Activated B cell treated with CpG ODN at 0.5 μM for 24 hours (primary cell): ENCODE measurements around the gene PLA2G3. TPM values are rescaled to one million over a fixed set of nuclear protein-coding genes. Genes with fewer than 3 reads are reported as not detected.

Source experiments
- ATAC-seq: fragments of 200-7000 bp; cut with Tn5 transposase; one replicate; pipeline ENCODE4 v1.10.0; 2021; ENCODE audit warnings: low read depth, mild to moderate bottlenecking, moderate library complexity
- CTCF ChIA-PET: fragments of 350-600 bp; sonication (Branson Sonifier 250); formaldehyde crosslinking; loops from one replicate; lab custom pipeline; 2021; ENCODE audit warnings: antibody characterized with exemption; lab: Charles Lee
- POLR2A ChIA-PET: fragments of 350-600 bp; sonication (Branson Sonifier 250); formaldehyde crosslinking; loops from one replicate; lab custom pipeline; 2021; ENCODE audit warnings: antibody characterized with exemption; lab: Charles Lee
- DNase-seq: peaks from one replicate; pipeline ENCODE4 v3.0.0; 2022
- H3K27ac Mint-ChIP-seq: one replicate; pipeline ENCODE4 v1.8.0; 2020; ENCODE audit warnings: mixed read lengths
- H3K27me3 Mint-ChIP-seq: one replicate; pipeline ENCODE4 v1.8.0; 2021; ENCODE audit warnings: mixed read lengths
- H3K36me3 Mint-ChIP-seq: one replicate; pipeline ENCODE4 v1.8.0; 2021; ENCODE audit warnings: low read depth, mixed read lengths
- H3K4me1 Mint-ChIP-seq: one replicate; pipeline ENCODE4 v1.8.0; 2021; ENCODE audit warnings: mixed read lengths
- H3K4me3 Mint-ChIP-seq: one replicate; pipeline ENCODE4 v1.8.0; 2020; ENCODE audit warnings: mild to moderate bottlenecking, mixed read lengths
- H3K9me3 Mint-ChIP-seq: one replicate; pipeline ENCODE4 v1.8.0; 2020; ENCODE audit warnings: mixed read lengths
- CTCF ChIP-seq: fragments of 200-600 bp; IDR thresholded peaks from one replicate; pipeline ENCODE4 v1.8.0; 2022; ENCODE audit warnings: antibody characterized with exemption, mild to moderate bottlenecking
- intact Hi-C: fragments of 100-400 bp; cut with micrococcal nuclease; formaldehyde crosslinking; loops from one replicate; pipeline ENCODE4 v1.15.1; 2024
- total RNA-seq: library from RNA; stranded (reverse); gene quantifications from 2 replicates; pipeline ENCODE4 v1.2.3, GENCODE V29; 2022

The PLA2G3 gene
- total RNA-seq, 1 donor from 2014 or later, result not detected

GRCh38 chr22:31091106-31091975 lies 49.0 kb downstream of the PLA2G3 start:
- ATAC-seq (no peak), DNase-seq (no peak)
- H3K27ac Mint-ChIP-seq, result no peak overlapping the region
- H3K4me3 Mint-ChIP-seq, result no peak overlapping the region
- H3K4me1 Mint-ChIP-seq, result peaks cover 22% of the 10 kb centered on the region
- TF ChIP-seq CTCF, result no peak
- no peaks in the 10 kb centered on the region for H3K36me3 Mint-ChIP-seq
- intact Hi-C loops, result no loop called here
- ChIA-PET CTCF (no interaction called here), POLR2A (interaction anchor here (1.1 kb wide), 1 partner anchor 17 kb away, joined by 3 read pairs; no protein-coding TSS in a partner anchor)
- H3K9me3 Mint-ChIP-seq, result no peaks in the 10 kb centered on the region
- no peaks in the 10 kb centered on the region for H3K27me3 Mint-ChIP-seq

GRCh38 chr22:31090217-31091085 lies 49.9 kb downstream of the PLA2G3 start:
- ATAC-seq (no peak), DNase-seq (no peak)
- ChIA-PET CTCF (interaction anchor here (0.8 to 3.3 kb wide), 3 partner anchors 17 to 183 kb away, joined by 3 to 8 read pairs (median 8); partner anchors contain the start of gene SELENOM), POLR2A (no interaction called here)
- no peaks in the 10 kb centered on the region for H3K27me3 Mint-ChIP-seq
- no peak overlapping the region for H3K4me3 Mint-ChIP-seq
- no peaks in the 10 kb centered on the region for H3K9me3 Mint-ChIP-seq
- H3K36me3 Mint-ChIP-seq, result no peaks in the 10 kb centered on the region
- peaks cover 24% of the 10 kb centered on the region for H3K4me1 Mint-ChIP-seq
- TF ChIP-seq CTCF, result no peak
- intact Hi-C loops, result no loop called here
- no peak overlapping the region for H3K27ac Mint-ChIP-seq

GRCh38 chr22:31089160-31090100 lies 50.9 kb downstream of the PLA2G3 start:
- ATAC-seq (peak; percentile 14), DNase-seq (peak; percentile 36)
- ChIA-PET CTCF (interaction anchor here (0.8 to 3.3 kb wide), 4 partner anchors 18 to 184 kb away, joined by 3 to 8 read pairs (median 6); partner anchors contain the start of gene SELENOM), POLR2A (interaction anchor here (0.9 kb wide), 1 partner anchor 184 kb away, joined by 5 read pairs; no protein-coding TSS in a partner anchor)
- no peaks in the 10 kb centered on the region for H3K27me3 Mint-ChIP-seq
- intact Hi-C loops, result loop anchor here (1.0 to 10.0 kb wide), 6 partner anchors 60 to 665 kb away; partner anchors contain the start of genes DUSP18, MTFP1 and SFI1
- H3K36me3 Mint-ChIP-seq, result no peaks in the 10 kb centered on the region
- TF ChIP-seq CTCF, result no peak
- H3K27ac Mint-ChIP-seq, result peak overlapping the region; percentile 54
- peaks cover 27% of the 10 kb centered on the region for H3K4me1 Mint-ChIP-seq
- H3K9me3 Mint-ChIP-seq, result no peaks in the 10 kb centered on the region
- no peak overlapping the region for H3K4me3 Mint-ChIP-seq

GRCh38 chr22:31088233-31088986 lies 51.9 kb downstream of the PLA2G3 start:
- DNase-seq (no peak), ATAC-seq (no peak)
- Mint-ChIP-seq H3K4me1 (peaks cover 37% of the 10 kb centered on the region), H3K36me3 (no peaks in the 10 kb centered on the region), H3K27me3 (no peaks in the 10 kb centered on the region), H3K27ac (no peak overlapping the region), H3K9me3 (no peaks in the 10 kb centered on the region), H3K4me3 (no peak overlapping the region)
- ChIA-PET CTCF (interaction anchor here (1.0 to 3.3 kb wide), 3 partner anchors 19 to 185 kb away, joined by 3 to 8 read pairs (median 8); partner anchors contain the start of gene SELENOM), POLR2A (interaction anchor here (0.9 kb wide), 1 partner anchor 185 kb away, joined by 5 read pairs; no protein-coding TSS in a partner anchor)
- no peak for TF ChIP-seq CTCF
- intact Hi-C loops, result loop anchor here (10.0 kb wide), 3 partner anchors 406 to 664 kb away; partner anchors contain the start of genes DUSP18, MTFP1 and SFI1
